CD14-positive monocyte (primary cell): ENCODE results near the gene CCDC13. TPM values are rescaled to one million over a fixed set of nuclear protein-coding genes. Genes with fewer than 3 reads are reported as not detected.
A peak's percentile ranks its signal among the peaks of the same experiment; 100 is the strongest.

Experiments used
- DNase-seq, 3 donors: peaks; one replicate each; pipeline ENCODE4 v3.0.0-alpha.2; 2011 to 2022
- H2AFZ ChIP-seq: 2 replicates; pipeline ENCODE4 v1.6.0; 2012; ENCODE audit warnings: mild to moderate bottlenecking, low read depth, low read length, inconsistent platforms; ENCODE audit not compliant: insufficient read depth, poor library complexity, severe bottlenecking
- H3K27ac ChIP-seq, 2 donors: 1 replicate in 1 of 2; 2 replicates in 1 of 2; pipeline ENCODE4 v1.5.1; 2012 to 2013; ENCODE audit warnings: low read length in 2 of 2, control low read depth in 1 of 2, inconsistent platforms in 1 of 2, low read depth in 1 of 2, mild to moderate bottlenecking in 1 of 2
- H3K27me3 ChIP-seq, 2 donors: one replicate each; pipeline versions ENCODE4 v1.6.0 to v1.6.1; 2011 to 2013; ENCODE audit warnings: low read length in 2 of 2; ENCODE audit not compliant: control insufficient read depth in 2 of 2, insufficient read depth in 2 of 2
- H3K36me3 ChIP-seq, 2 donors: replicated peaks in 1 of 2; 1 replicate in 1 of 2; 2 replicates in 1 of 2; pipeline versions ENCODE4 v1.5.1 to v1.6.1; 2012 to 2013; ENCODE audit warnings: low read length in 2 of 2, control low read depth in 1 of 2, inconsistent platforms in 1 of 2, mild to moderate bottlenecking in 1 of 2; ENCODE audit not compliant: insufficient read depth in 2 of 2, control insufficient read depth in 1 of 2
- H3K4me1 ChIP-seq, 2 donors: 1 replicate in 1 of 2; 2 replicates in 1 of 2; pipeline versions ENCODE4 v1.5.1 to v1.6.1; 2012 to 2013; ENCODE audit warnings: low read length in 2 of 2, control low read depth in 1 of 2, inconsistent platforms in 1 of 2, mild to moderate bottlenecking in 1 of 2, moderate library complexity in 1 of 2; ENCODE audit not compliant: insufficient read depth in 2 of 2, control insufficient read depth in 1 of 2
- H3K4me2 ChIP-seq: replicated peaks from 2 replicates; pipeline ENCODE3; 2012; ENCODE audit warnings: low read length, moderate library complexity, mild to moderate bottlenecking; ENCODE audit not compliant: poor library complexity, severe bottlenecking; ENCODE audit errors: extremely low read depth
- H3K4me3 ChIP-seq, 3 experiments: fragments of 200-600 bp in 1 of 3; sonication (generic) in 1 of 3; replicated peaks in 1 of 3; 1 replicate in 2 of 3; 2 replicates in 1 of 3; pipeline ENCODE4 v1.5.1; 2011 to 2013; ENCODE audit warnings: low read length in 3 of 3, mild to moderate bottlenecking in 3 of 3, control low read depth in 2 of 3, low read depth in 2 of 3, inconsistent platforms in 1 of 3, moderate library complexity in 1 of 3
- H3K79me2 ChIP-seq: 2 replicates; pipeline ENCODE4 v1.6.0; 2012; ENCODE audit warnings: mild to moderate bottlenecking, control low read depth, inconsistent platforms, low read length, moderate library complexity; ENCODE audit not compliant: insufficient read depth
- H3K9ac ChIP-seq: 2 replicates; pipeline ENCODE4 v1.6.0; 2017; ENCODE audit warnings: low read length, mild to moderate bottlenecking; ENCODE audit not compliant: insufficient read depth, poor library complexity, severe bottlenecking
- H3K9me3 ChIP-seq, 2 donors: replicated peaks in 1 of 2; 1 replicate in 1 of 2; 2 replicates in 1 of 2; pipeline versions ENCODE4 v1.5.1 to v1.6.1; 2012 to 2013; ENCODE audit warnings: low read length in 2 of 2, control low read depth in 1 of 2; ENCODE audit not compliant: control insufficient read depth in 1 of 2, insufficient read depth in 1 of 2
- H4K20me1 ChIP-seq: 2 replicates; pipeline ENCODE4 v1.6.0; 2012; ENCODE audit warnings: mild to moderate bottlenecking, low read length, control low read depth, moderate library complexity; ENCODE audit not compliant: insufficient read depth
- H3K27ac Mint-ChIP-seq, 7 donors: one replicate each; pipeline ENCODE4 v1.8.0; 2020; ENCODE audit warnings: mild to moderate bottlenecking in 7 of 7, mixed read lengths in 7 of 7, moderate library complexity in 6 of 7, inconsistent platforms in 2 of 7
- H3K27me3 Mint-ChIP-seq, 3 donors: one replicate each; pipeline ENCODE4 v1.8.0; 2021 to 2022; ENCODE audit warnings: low read depth in 3 of 3, mild to moderate bottlenecking in 3 of 3, mixed read lengths in 3 of 3, moderate library complexity in 3 of 3, inconsistent platforms in 1 of 3
- H3K36me3 Mint-ChIP-seq, 2 donors: one replicate each; pipeline ENCODE4 v1.8.0; 2020; ENCODE audit warnings: mixed read lengths in 2 of 2, inconsistent platforms in 1 of 2, mild to moderate bottlenecking in 1 of 2
- H3K4me1 Mint-ChIP-seq: one replicate; pipeline ENCODE4 v1.8.0; 2020; ENCODE audit warnings: mild to moderate bottlenecking, mixed read lengths
- H3K4me3 Mint-ChIP-seq, 2 donors: one replicate each; pipeline ENCODE4 v1.8.0; 2020; ENCODE audit warnings: mild to moderate bottlenecking in 2 of 2, mixed read lengths in 2 of 2, moderate library complexity in 1 of 2
- H3K9me3 Mint-ChIP-seq, 7 donors: one replicate each; pipeline ENCODE4 v1.8.0; 2020 to 2022; ENCODE audit warnings: mixed read lengths in 7 of 7, mild to moderate bottlenecking in 6 of 7, moderate library complexity in 6 of 7, inconsistent platforms in 2 of 7
- WGBS: methylation state at CpG from one replicate; pipeline ENCODE4 v1.1.5; 2013; ENCODE audit warnings: missing lambda C conversion rate; ENCODE audit not compliant: insufficient coverage; 5-methylcytosine and 5-hydroxymethylcytosine counted together
- intact Hi-C, 2 donors: fragments of 100-400 bp; cut with micrococcal nuclease; formaldehyde crosslinking; loops; one replicate each; pipeline versions ENCODE4 v1.15.0 to v1.15.1; 2023
- polyA plus RNA-seq, 3 donors: library from polyadenylated mRNA; depleted of rRNA in 1 of 3; unstranded in 2 of 3; stranded (reverse) in 1 of 3; fragments of 300-500 nt in 2 of 3; fragments of >200 nt in 1 of 3; fragmentation: Illumina TruSeq in 2 of 3; gene quantifications; 1 replicate in 2 of 3; 2 replicates in 1 of 3; pipeline ENCODE4 v1.2.3, GENCODE V29; 2012 to 2021
- TF ChIP-seq, protein P1 (sequence below): fragments of 200-600 bp; IDR thresholded peaks from one replicate; pipeline ENCODE4 v1.8.0; 2022; ENCODE audit warnings: antibody characterized with exemption, mild to moderate bottlenecking

The CCDC13 gene
- polyA plus RNA-seq, 3 donors: 0.97 to 2.4 (median 1.8) TPM

- no peaks in the 10 kb centered on the region for H3K9me3 Mint-ChIP-seq
- peak; percentile 35 to 51 (median 44) for DNase-seq
- H3K4me2 ChIP-seq: peak overlapping the region; percentile 37
- peak overlapping the region in 5 of 7 donors; percentile 4 to 70 (median 44) for H3K27ac Mint-ChIP-seq
- H3K27ac ChIP-seq: peak overlapping the region; percentile 4 to 51
- H4K20me1 ChIP-seq: no peaks in the 10 kb centered on the region
- H3K27me3 Mint-ChIP-seq: peaks cover 0 to 2% (median 1%) of the 10 kb centered on the region in 3 donors
- peaks cover 35% of the 10 kb centered on the region for H3K4me1 Mint-ChIP-seq
- no peaks in the 10 kb centered on the region for H3K27me3 ChIP-seq
- WGBS: 50% methylated on average over 6 of the region's 6 CpGs
- H3K36me3 ChIP-seq: no peaks in the 10 kb centered on the region
- H3K9me3 ChIP-seq: no peaks in the 10 kb centered on the region
- intact Hi-C loops: loop anchor here in 1 of 2 donors (10.0 kb wide), 1 partner anchor 253 kb away; no protein-coding TSS in a partner anchor
- H3K4me1 ChIP-seq: peaks cover 22 to 32% of the 10 kb centered on the region in 2 donors
- H3K4me3 Mint-ChIP-seq: peak overlapping the region in 1 of 2 donors; percentile 47
- H3K79me2 ChIP-seq: no peaks in the 10 kb centered on the region
- H3K36me3 Mint-ChIP-seq: peaks cover 5 to 11% of the 10 kb centered on the region in 2 donors
- H3K4me3 ChIP-seq: no peak overlapping the region
- H2AFZ ChIP-seq: no peak overlapping the region
- TF ChIP-seq, protein P1, sequence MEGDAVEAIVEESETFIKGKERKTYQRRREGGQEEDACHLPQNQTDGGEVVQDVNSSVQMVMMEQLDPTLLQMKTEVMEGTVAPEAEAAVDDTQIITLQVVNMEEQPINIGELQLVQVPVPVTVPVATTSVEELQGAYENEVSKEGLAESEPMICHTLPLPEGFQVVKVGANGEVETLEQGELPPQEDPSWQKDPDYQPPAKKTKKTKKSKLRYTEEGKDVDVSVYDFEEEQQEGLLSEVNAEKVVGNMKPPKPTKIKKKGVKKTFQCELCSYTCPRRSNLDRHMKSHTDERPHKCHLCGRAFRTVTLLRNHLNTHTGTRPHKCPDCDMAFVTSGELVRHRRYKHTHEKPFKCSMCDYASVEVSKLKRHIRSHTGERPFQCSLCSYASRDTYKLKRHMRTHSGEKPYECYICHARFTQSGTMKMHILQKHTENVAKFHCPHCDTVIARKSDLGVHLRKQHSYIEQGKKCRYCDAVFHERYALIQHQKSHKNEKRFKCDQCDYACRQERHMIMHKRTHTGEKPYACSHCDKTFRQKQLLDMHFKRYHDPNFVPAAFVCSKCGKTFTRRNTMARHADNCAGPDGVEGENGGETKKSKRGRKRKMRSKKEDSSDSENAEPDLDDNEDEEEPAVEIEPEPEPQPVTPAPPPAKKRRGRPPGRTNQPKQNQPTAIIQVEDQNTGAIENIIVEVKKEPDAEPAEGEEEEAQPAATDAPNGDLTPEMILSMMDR: no peak
- no peak overlapping the region for H3K9ac ChIP-seq
These were observed 25.5 kb downstream of the CCDC13 start for GRCh38 chr3:42747581-42747980.

DNA sequence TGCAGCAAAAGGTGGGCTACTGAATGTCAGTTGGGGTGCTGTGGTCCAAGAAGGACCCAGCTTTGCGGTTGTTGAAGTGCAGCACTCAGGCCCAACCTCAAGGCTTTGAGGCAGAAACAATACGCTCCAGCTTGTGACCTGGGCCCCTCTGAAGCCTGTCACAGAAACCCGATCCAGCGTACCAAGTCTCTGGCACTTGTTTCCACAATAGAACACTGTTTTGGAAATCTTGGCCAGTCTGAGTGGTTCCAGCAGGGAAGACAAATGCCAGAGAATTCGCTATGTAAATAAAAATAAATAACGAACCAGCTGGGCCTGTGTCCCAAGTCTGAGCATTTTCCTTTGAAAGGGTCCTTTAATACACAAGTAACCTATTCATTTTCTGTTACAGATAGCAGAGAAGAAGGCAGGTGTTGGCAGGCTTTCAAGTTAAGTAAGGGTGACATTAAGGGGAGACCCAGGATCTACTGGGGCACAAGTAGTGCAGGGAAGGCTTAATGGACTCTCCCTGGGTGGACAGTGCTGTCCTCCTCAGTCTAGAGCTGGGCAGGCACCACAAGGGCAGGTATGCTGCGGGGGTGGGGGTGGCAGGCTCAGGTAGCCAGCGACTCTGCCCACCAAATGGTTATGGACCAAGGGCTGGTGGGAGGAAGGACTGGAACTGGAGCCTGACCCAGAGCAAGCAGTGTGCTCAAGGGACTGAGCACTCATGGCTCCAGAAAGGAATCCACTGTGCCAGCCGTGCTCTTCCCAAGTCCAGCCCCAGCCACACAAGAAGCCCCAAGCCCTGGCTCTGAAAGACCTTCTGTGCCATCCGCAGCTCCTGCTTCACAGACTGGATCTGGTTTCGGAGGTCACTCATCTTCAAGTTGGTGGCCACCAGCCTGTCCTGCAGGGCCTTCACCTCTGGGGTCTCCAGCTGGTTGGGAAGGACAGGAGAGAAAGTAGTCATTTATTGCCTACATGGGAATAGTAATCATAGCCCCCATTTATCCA lies 26.3 kb downstream of the CCDC13 start:
- H3K4me1 Mint-ChIP-seq: peaks cover 35% of the 10 kb centered on the region
- no peaks in the 10 kb centered on the region for H3K27me3 ChIP-seq
- intact Hi-C loops: loop anchor here in 1 of 2 donors (10.0 kb wide), 1 partner anchor 252 kb away; no protein-coding TSS in a partner anchor
- H3K4me2 ChIP-seq: no peak overlapping the region
- no peaks in the 10 kb centered on the region for H3K9me3 ChIP-seq
- H3K4me1 ChIP-seq: peaks cover 22 to 32% of the 10 kb centered on the region in 2 donors
- no peak overlapping the region for H3K27ac ChIP-seq
- no peak for DNase-seq
- H3K36me3 Mint-ChIP-seq: peaks cover 2 to 3% of the 10 kb centered on the region in 2 donors
- peak overlapping the region in 1 of 7 donors; percentile 40 for H3K27ac Mint-ChIP-seq
- no peak overlapping the region for H3K9ac ChIP-seq
- TF ChIP-seq, protein P1: no peak
- no peak overlapping the region for H3K4me3 ChIP-seq
- no peaks in the 10 kb centered on the region for H4K20me1 ChIP-seq
- 98% methylated on average over 8 of the region's 11 CpGs for WGBS
- no peak overlapping the region for H2AFZ ChIP-seq
- no peaks in the 10 kb centered on the region for H3K36me3 ChIP-seq
- no peaks in the 10 kb centered on the region for H3K79me2 ChIP-seq
- H3K9me3 Mint-ChIP-seq: no peaks in the 10 kb centered on the region
- H3K27me3 Mint-ChIP-seq: peaks cover 0 to 2% (median 1%) of the 10 kb centered on the region in 3 donors
- no peak overlapping the region for H3K4me3 Mint-ChIP-seq
